Esophagus muscularis mucosa (tissue), 4 donors: ENCODE measurements around the gene DLG1. TPM values are rescaled to one million over a fixed set of nuclear protein-coding genes. Genes with fewer than 3 reads are reported as not detected.

ENCODE experiments used
- DNase-seq: peaks from one replicate; pipeline ENCODE4 v3.0.0-alpha.2; 2017; ENCODE audit errors: extremely low spot score
- H3K27ac ChIP-seq, 4 donors: fragments of 200-600 bp; sonication (generic); replicated peaks in 1 of 4; 1 replicate in 3 of 4; 2 replicates in 1 of 4; pipeline ENCODE4 v1.5.1; 2016 to 2019; ENCODE audit warnings: mild to moderate bottlenecking in 1 of 4
- H3K27me3 ChIP-seq, 4 donors: fragments of 200-600 bp; sonication (generic); one replicate each; pipeline versions ENCODE4 v1.5.1 to v1.6.0; 2016 to 2019
- H3K36me3 ChIP-seq, 4 donors: fragments of 200-600 bp; sonication (generic); one replicate each; pipeline ENCODE4 v1.5.1; 2016 to 2019
- H3K4me1 ChIP-seq, 4 donors: fragments of 200-600 bp; sonication (generic); one replicate each; pipeline ENCODE4 v1.5.1; 2016 to 2019
- H3K4me3 ChIP-seq, 4 donors: fragments of 200-600 bp; sonication (generic); 1 replicate in 2 of 4; 2 replicates in 2 of 4; pipeline ENCODE4 v1.5.1; 2016 to 2019; ENCODE audit warnings: mild to moderate bottlenecking in 4 of 4, moderate library complexity in 1 of 4
- H3K9me3 ChIP-seq, 4 donors: fragments of 200-600 bp; sonication (generic); 1 replicate in 3 of 4; 2 replicates in 1 of 4; pipeline ENCODE4 v1.5.1; 2016 to 2019
- CTCF ChIP-seq, 3 experiments: fragments of 200-600 bp in 2 of 3; fragments of 450-650 bp in 1 of 3; sonication (generic) in 2 of 3; IDR thresholded peaks; one replicate each; pipeline ENCODE4 v1.5.1; 2017 to 2019; ENCODE audit warnings: antibody characterized with exemption in 3 of 3, mild to moderate bottlenecking in 2 of 3, moderate library complexity in 1 of 3
- EP300 ChIP-seq: sonication (generic); formaldehyde crosslinking; IDR thresholded peaks from one replicate; pipeline ENCODE4 v1.6.1; 2017; ENCODE audit warnings: antibody characterized with exemption
- POLR2A ChIP-seq: fragments of 450-650 bp; IDR thresholded peaks from one replicate; pipeline ENCODE4 v1.6.1; 2017; ENCODE audit warnings: antibody characterized with exemption, moderate library complexity, mild to moderate bottlenecking, low read depth
- POLR2AphosphoS5 ChIP-seq, 2 donors: sonication (generic); formaldehyde crosslinking; IDR thresholded peaks; one replicate each; pipeline ENCODE4 v1.6.1; 2017; ENCODE audit warnings: antibody characterized with exemption in 2 of 2
- WGBS: methylation state at CpG from one replicate; pipeline ENCODE4 v1.1.5; 2018; 5-methylcytosine and 5-hydroxymethylcytosine counted together
- intact Hi-C: fragments of 100-400 bp; cut with DNase I; formaldehyde crosslinking; loops from one replicate; pipeline ENCODE4 v1.15.1; 2023
- total RNA-seq, 4 donors: library from RNA; depleted of rRNA; stranded (reverse); fragments of >200 nt; gene quantifications; one replicate each; pipeline versions ENCODE4 v1.1.0 to v1.2.1, GENCODE V29; 2016

Gene DLG1
- total RNA-seq, 4 donors from 2014 or later, result 56.8 to 73.1 (median 69.1) TPM

- Histone ChIP-seq H3K9me3 (no peaks in the 10 kb centered on the region), H3K36me3 (no peaks in the 10 kb centered on the region), H3K27ac (peak overlapping the region in 3 of 4 donors; percentile 80 to 86 (median 80)), H3K4me3 (peak overlapping the region in 2 of 4 donors; percentile 75 to 82), H3K4me1 (peaks cover 5 to 21% (median 19%) of the 10 kb centered on the region in 4 donors), H3K27me3 (no peaks in the 10 kb centered on the region)
- 94% methylated on average over 17 of the region's 20 CpGs for WGBS
- TF ChIP-seq CTCF (IDR thresholded peaks at IDR 0.05) (no peak), POLR2AphosphoS5 (IDR thresholded peaks at IDR 0.05) (no peak)
- no peak for DNase-seq
- intact Hi-C loops, result loop anchor here (10.0 kb wide), 1 partner anchor 183 kb away; no protein-coding TSS in a partner anchor
Observed at GRCh38 chr3:197001106-197001971, 297.1 kb downstream of the DLG1 start.

DNA sequence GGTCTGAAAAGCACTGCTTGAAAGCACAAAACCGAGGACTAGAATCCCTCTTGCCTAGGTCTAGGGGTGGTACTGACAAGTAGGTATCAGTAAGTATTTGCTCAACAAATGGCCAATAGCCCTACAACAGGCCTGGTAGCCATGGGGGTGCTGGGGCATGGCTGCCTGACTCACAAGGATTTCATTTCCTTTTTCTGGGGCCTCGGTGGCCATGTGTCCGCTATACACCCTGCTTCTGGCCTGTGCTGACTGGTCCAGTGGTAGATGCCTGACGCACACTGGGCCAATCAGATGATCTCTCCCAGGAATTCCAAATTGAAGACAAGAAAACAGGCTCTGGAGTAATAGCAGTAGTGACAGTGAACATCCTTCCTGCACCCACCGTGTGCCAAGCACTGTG, 298.2 kb downstream of the DLG1 start:
- Histone ChIP-seq H3K9me3 (no peaks in the 10 kb centered on the region), H3K4me3 (no peak overlapping the region), H3K36me3 (no peaks in the 10 kb centered on the region), H3K4me1 (peaks cover 5 to 21% (median 19%) of the 10 kb centered on the region in 4 donors), H3K27me3 (no peaks in the 10 kb centered on the region), H3K27ac (no peak overlapping the region)
- WGBS, result no CpG with 5 or more reads among the region's 5 CpGs
- DNase-seq, result no peak
- intact Hi-C loops, result loop anchor here (10.0 kb wide), 1 partner anchor 185 kb away; no protein-coding TSS in a partner anchor
- TF ChIP-seq POLR2A (no peak), POLR2AphosphoS5 (IDR thresholded peaks at IDR 0.05) (no peak), CTCF (IDR thresholded peaks at IDR 0.05) (no peak), EP300 (no peak)

GRCh38 chr3:196998966-196999760, 299.2 kb downstream of the DLG1 start:
- Histone ChIP-seq H3K4me1 (peaks cover 5 to 20% (median 17%) of the 10 kb centered on the region in 4 donors), H3K27me3 (no peaks in the 10 kb centered on the region), H3K27ac (no peak overlapping the region), H3K36me3 (no peaks in the 10 kb centered on the region), H3K4me3 (no peak overlapping the region), H3K9me3 (no peaks in the 10 kb centered on the region)
- intact Hi-C loops, result no loop called here
- TF ChIP-seq POLR2AphosphoS5 (IDR thresholded peaks at IDR 0.05) (no peak), CTCF (IDR thresholded peaks at IDR 0.05) (no peak), EP300 (no peak), POLR2A (no peak)
- DNase-seq, result no peak
- 96% methylated on average over 21 of the region's 21 CpGs for WGBS

GRCh38 chr3:196997311-196997710, 301.1 kb downstream of the DLG1 start:
- intact Hi-C loops, result no loop called here
- H3K27ac ChIP-seq, result no peak overlapping the region
- TF ChIP-seq POLR2AphosphoS5 (IDR thresholded peaks at IDR 0.05) (no peak), CTCF (IDR thresholded peaks at IDR 0.05) (no peak), EP300 (no peak), POLR2A (no peak)
- H3K4me3 ChIP-seq, result no peak overlapping the region
- H3K4me1 ChIP-seq, result peaks cover 0 to 7% (median 6%) of the 10 kb centered on the region in 4 donors
- no peaks in the 10 kb centered on the region for H3K9me3 ChIP-seq
- no peaks in the 10 kb centered on the region for H3K27me3 ChIP-seq
- no peaks in the 10 kb centered on the region for H3K36me3 ChIP-seq
- DNase-seq, result no peak
- 91% methylated on average over 14 of the region's 15 CpGs for WGBS
